HG03066 (cell line): ENCODE measurements around the gene LRRC10B.

Experiments used
- ATAC-seq: cut with Tn5 transposase; IDR thresholded peaks from one replicate; pipeline ENCODE4 v1.9.1; 2021; ENCODE audit warnings: low read depth; ENCODE audit not compliant: unreplicated experiment

The LRRC10B gene

GRCh38 chr11:61543606-61544306 is 35.2 kb downstream of the LRRC10B start:
- ATAC-seq: no peak

GRCh38 chr11:61544466-61544865 is 35.9 kb downstream of the LRRC10B start:
- ATAC-seq: no peak

- ATAC-seq: no peak
These were observed 36.8 kb downstream of the LRRC10B start for GRCh38 chr11:61545341-61545740.

DNA sequence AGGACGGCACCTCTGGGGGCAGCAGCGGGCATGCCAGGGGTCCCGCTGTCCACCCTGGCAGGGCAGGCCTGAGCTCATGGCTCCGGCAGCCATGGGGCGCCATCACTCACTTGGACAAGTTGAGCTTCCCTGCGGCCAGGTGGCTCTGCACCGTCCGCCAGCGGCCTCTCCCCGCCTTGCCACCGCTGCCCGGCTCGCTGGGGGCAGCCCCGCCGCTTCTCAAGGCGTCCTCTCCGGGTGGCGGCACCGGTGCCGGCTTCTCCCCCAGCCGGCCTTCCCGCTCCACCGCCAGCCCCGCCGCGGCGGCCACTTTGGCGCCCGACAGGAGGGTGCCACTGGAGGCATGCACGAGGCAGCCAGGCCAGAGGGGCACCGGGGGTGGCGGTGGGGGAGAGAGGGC is 37.4 kb downstream of the LRRC10B start:
- ATAC-seq: no peak

DNA sequence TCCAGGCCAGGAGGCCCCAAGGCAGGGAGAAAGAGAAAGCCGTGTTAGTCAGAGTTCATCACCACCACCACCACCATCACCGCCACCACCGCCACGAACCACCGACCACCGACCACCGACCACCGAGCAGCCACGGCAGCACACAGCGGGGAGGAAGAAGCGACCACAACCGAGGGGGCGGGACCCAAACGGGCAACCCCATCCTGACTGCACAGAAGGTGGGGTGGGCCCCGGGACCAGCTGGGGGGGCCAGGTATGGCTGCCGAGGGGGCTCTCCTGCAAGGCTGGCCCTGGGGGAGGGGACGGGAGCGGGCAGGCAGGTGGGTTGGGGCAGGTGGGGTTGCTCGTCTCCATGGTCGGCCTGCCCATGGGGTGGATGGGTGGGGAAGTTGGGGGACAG is 38.1 kb downstream of the LRRC10B start:
- no peak for ATAC-seq

DNA sequence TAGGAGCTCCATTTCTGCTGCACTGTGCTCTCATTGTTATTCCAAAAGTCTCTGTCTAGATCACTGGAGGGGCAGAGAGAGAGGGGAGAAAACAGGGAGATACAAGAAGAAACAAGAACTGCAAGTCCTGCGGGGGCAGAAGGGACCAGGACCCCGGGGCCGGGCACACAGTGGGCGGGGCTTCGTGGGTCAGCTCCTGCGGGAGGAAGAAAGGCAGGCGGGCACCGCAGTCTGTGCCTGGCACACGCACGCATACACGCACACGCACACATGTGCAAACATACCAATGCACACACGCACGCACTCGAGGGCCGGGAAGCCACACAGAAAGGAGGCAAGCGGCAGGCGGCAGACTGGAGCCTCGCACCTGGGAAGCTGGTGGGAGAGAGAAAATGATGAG is 38.7 kb downstream of the LRRC10B start:
- no peak for ATAC-seq

GRCh38 chr11:61549177-61549576 is 40.6 kb downstream of the LRRC10B start:
- ATAC-seq: no peak

DNA sequence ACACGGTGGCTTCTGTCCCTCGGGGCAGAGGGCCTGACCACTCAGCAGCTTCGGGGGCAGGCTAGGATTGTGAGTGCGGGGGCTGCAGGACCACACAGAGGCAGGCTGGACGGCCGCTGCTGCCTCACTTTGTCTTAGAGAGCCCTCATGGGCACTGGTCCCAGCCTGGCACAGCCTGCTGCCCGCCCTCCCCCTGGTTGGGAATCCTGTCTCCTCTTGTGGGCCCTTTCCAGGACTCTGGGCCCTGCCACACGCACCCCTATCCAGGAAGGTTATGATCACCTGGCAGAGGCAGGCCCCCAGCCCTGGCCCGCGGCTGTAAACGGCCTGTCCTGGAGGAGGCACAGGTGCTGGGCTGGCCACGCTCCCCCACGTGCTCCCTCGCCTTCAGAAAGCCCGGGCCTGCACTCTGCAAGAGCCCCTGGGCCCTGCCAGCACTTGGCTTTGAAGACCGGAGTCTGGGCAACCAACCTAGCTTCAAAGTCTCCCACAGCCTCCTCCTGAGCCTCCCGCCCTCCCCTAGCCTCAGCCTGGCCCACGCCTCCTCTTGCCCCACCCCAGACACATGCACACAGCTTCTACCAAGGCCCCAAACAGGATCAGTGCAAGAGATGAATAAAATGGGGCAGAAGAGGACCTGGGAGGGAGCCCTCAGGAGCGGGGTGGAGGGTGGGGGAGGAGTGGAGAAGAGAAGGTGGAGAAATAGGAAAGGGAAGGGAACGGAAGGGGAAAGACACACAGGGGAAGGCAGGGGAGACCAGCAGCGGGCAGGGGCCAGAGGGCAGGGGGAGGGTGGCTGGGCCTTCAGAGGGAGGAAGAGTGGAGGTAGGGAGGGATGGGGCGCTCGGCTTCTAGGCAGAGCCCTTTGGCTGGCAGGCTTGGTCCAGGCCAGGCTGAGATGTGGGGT is 41.4 kb downstream of the LRRC10B start:
- ATAC-seq: no peak

GRCh38 chr11:61550665-61551227 is 42.2 kb downstream of the LRRC10B start:
- no peak for ATAC-seq

- no peak for ATAC-seq
These were observed 43.1 kb downstream of the LRRC10B start for GRCh38 chr11:61551634-61552033.

GRCh38 chr11:61552108-61552635 is 43.6 kb downstream of the LRRC10B start:
- ATAC-seq: no peak

- no peak for ATAC-seq
These were observed 45.0 kb downstream of the LRRC10B start for GRCh38 chr11:61553373-61554171.

DNA sequence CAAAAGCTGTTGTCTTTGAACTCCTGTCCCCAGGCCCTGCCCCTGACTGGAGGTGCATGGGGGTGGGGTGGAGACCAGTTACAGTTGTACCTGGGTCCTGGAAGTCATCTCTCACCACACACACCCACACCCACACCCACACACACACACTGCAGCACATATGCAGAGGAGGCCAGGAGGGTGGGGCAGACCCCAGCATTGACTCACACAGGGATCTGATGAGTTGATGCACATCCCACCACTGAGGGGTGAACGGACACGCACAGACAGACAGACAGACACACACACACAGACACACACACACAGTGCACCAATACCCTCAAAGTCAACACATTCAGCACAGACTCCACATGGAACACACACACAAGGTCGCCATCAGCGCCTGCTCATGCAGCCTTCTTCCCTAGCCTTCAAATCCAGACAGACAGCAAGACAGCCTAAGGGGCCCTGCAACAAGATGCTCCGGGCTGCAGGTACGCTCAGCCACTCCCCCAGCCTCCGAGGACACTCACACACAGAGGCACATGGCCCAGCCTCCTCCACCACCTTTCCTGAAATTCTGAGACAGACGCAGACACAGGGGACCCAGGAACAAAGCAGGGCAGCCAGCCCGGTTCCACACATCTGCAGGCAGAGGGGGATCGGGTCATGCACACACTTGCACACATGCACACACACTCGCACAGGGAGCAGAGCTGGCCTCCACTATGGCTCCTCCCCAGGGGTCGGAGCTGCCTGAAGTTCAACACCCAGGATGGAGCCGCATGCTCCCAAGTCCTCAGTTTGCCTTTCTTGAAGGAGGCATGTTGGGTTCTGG is 45.8 kb downstream of the LRRC10B start:
- ATAC-seq: no peak

DNA sequence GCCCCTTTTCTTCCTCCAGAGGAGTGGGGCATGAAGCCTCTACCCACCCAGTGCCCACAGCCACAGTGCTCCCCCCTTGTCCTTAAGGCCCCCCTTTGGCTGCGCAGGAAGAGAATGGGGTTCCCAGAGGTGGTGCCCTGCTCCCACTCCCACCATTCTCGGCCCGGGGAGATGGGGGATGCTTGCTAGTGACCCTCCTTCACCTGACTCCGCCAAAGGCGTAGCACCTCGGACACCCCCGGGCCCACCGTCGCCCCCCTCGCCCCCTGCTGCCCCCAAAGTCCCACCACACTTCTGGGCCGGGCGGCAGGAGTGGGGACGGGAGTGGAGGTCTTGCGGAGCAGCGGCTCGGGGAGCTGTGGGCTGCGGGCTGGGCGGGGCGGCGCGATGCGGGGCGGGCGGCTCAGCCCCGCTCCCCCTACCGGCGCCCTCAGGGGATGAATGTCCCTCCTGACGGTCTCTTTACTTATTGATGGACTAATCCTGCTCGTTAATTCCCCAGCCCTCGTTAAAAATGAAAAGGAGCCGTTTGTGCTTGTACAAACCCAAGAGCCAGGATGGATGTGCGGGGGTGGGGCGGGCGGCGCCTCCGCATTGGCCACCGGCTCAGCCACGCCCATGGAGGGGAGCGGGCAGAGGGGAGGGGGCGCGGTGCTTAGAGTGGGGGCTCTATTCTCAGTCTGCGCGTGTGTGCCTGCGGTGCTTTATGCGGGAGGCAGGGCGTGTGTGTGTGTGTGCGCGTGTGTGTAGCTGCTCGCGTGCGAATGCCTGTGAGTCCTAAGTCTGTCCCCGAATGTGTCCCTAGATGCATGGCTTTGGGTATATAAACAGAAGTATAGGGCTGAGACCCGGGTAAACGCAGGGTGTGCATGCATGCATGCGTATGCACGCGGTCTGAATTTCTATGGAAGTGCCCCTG is 46.8 kb downstream of the LRRC10B start:
- no peak for ATAC-seq

DNA sequence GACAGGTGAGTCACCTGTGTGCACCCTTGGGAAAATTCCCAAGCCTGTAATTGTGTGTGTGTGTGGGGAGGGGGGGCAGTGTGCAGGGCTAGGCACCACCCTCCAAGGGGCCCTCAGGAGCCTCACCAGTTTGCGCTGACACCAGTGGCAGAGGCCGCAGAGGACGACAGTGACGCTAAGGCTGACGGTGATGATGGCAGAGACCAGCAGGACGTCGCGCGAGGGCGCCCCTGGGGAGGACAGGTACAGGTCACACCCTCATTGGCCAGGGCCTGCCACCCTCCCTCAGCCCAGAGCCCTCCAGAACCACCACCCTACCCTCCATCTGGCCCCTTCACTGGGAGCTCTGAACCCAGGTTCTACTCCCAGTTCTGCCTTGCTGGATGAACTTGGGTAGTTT is 47.4 kb downstream of the LRRC10B start:
- no peak for ATAC-seq

DNA sequence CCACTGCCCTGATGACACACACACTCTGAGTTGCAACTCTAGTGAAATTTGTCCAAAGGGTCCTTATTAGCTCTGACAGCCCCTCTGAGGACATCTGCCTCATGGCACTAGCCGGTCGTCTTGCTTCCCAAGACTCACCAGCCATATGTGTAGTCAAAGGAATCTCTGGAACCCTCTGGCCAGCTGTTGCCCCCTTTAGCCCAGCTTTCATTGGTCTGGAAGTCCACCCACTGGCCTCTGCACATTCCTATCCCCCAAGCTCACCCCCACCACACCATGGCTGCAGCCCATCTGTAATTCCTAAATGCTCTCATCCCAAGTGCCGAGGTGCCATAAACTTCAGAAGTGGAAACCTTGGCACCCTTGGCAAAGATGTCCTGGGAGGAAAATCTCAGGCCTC is 48.1 kb downstream of the LRRC10B start:
- ATAC-seq: no peak
